GM12878 (cell line): Measurements from ENCODE around the gene GRM7. TPM values are rescaled to one million over a fixed set of nuclear protein-coding genes. Genes with fewer than 3 reads are reported as not detected.

Experiments
- ATAC-seq: fragments of 200-7000 bp; cut with Tn5 transposase; 3 replicates; pipeline ENCODE4 v1.9.1; 2020; ENCODE audit warnings: mild to moderate bottlenecking, moderate library complexity
- BruUV-seq: library from RNA; stranded (reverse); fragments of 400-500 nt; replicated peaks from 2 replicates; lab custom pipeline; 2021; lab: Mats Ljungman, UMichigan
- CTCF ChIA-PET: fragments of 300-600 bp; sonication (Branson Sonifier 250); formaldehyde crosslinking; extraction: SDS; loops from one replicate; lab custom pipeline; 2021; ENCODE audit warnings: inconsistent platforms; lab: Yijun Ruan, JAX
- POLR2A ChIA-PET: fragments of 350-600 bp; formaldehyde crosslinking; extraction: SDS; loops from one replicate; lab custom pipeline; 2021; ENCODE audit warnings: inconsistent platforms; lab: Charles Lee
- RAD21 ChIA-PET: fragments of 300-600 bp; sonication (Branson Sonifier 250); formaldehyde crosslinking; loops from one replicate; lab custom pipeline; 2023; ENCODE audit warnings: antibody characterized with exemption; ENCODE audit not compliant: unreplicated experiment; lab: Charles Lee
- SMC1A ChIA-PET: fragments of 300-600 bp; sonication (Branson Sonifier 250); formaldehyde crosslinking; loops from one replicate; lab custom pipeline; 2023; ENCODE audit not compliant: unreplicated experiment, uncharacterized antibody; lab: Charles Lee
- DNase-seq: peaks from one replicate; pipeline ENCODE4 v3.0.0-alpha.2; 2011; ENCODE audit warnings: low read depth, low spot score
- FAIRE-seq: peaks from 3 replicates; lab custom pipeline; 2011; peaks lifted over from hg19 to GRCh38; lab: Jason Lieb, UNC
- H2AFZ ChIP-seq: 2 replicates; pipeline ENCODE4 v1.6.0; 2011; ENCODE audit warnings: low read depth, low read length, control low read depth; ENCODE audit not compliant: control insufficient read depth
- H3K27ac ChIP-seq: 2 replicates; pipeline ENCODE4 v1.5.1; 2011; ENCODE audit warnings: control low read depth; ENCODE audit not compliant: control insufficient read depth, insufficient read depth
- H3K27me3 ChIP-seq, 2 experiments: replicated peaks in 1 of 2; 2 replicates each; pipeline versions ENCODE4 v1.6.0 to v1.6.1; 2011; ENCODE audit warnings: low read length in 1 of 2; ENCODE audit not compliant: control insufficient read depth in 2 of 2, insufficient read depth in 2 of 2
- H3K36me3 ChIP-seq, 2 experiments: 2 replicates each; pipeline ENCODE4 v1.5.1; 2011; ENCODE audit warnings: low read length in 1 of 2; ENCODE audit not compliant: control insufficient read depth in 2 of 2, insufficient read depth in 2 of 2
- H3K4me1 ChIP-seq: 2 replicates; pipeline ENCODE4 v1.6.1; 2011; ENCODE audit warnings: mild to moderate bottlenecking, low read length, moderate library complexity, mixed read lengths; ENCODE audit not compliant: control insufficient read depth, insufficient read depth
- H3K4me2 ChIP-seq: 2 replicates; pipeline ENCODE4 v1.6.0; 2011; ENCODE audit warnings: control low read depth; ENCODE audit not compliant: control insufficient read depth, insufficient read depth
- H3K4me3 ChIP-seq: fragments of 200-600 bp; sonication (generic); 2 replicates; pipeline ENCODE4 v1.5.1; 2016
- H3K79me2 ChIP-seq: 2 replicates; pipeline ENCODE4 v1.6.0; 2011; ENCODE audit warnings: low read length; ENCODE audit not compliant: control insufficient read depth, insufficient read depth
- H3K9ac ChIP-seq: 2 replicates; pipeline ENCODE4 v1.8.0; 2011; ENCODE audit warnings: low read length, control low read depth, mixed read lengths; ENCODE audit not compliant: control insufficient read depth, insufficient read depth
- H3K9me3 ChIP-seq: replicated peaks from 3 replicates; pipeline ENCODE4 v1.5.1; 2011; ENCODE audit warnings: mild to moderate bottlenecking, low read length; ENCODE audit not compliant: control insufficient read depth, insufficient read depth
- H4K20me1 ChIP-seq: 2 replicates; pipeline ENCODE4 v1.6.0; 2011; ENCODE audit not compliant: control insufficient read depth, insufficient read depth
- CBX5 ChIP-seq: sonication (generic); IDR thresholded peaks from 2 replicates; pipeline ENCODE4 v1.6.1; 2016; ENCODE audit warnings: low read depth, moderate library complexity, mild to moderate bottlenecking, inconsistent platforms
- CHD4 ChIP-seq: fragments of 200-600 bp; sonication (generic); IDR thresholded peaks from 2 replicates; pipeline ENCODE4 v1.6.1; 2016; ENCODE audit warnings: mild to moderate bottlenecking
- EGR1 ChIP-seq, 2 experiments: IDR thresholded peaks; 1 replicate in 1 of 2; 2 replicates in 1 of 2; pipeline ENCODE4 v1.6.1; 2011 to 2012; ENCODE audit warnings: low read depth in 2 of 2, low read length in 2 of 2, borderline replicate concordance in 1 of 2, mild to moderate bottlenecking in 1 of 2, moderate library complexity in 1 of 2
- IKZF1 ChIP-seq: fragments of 450-650 bp; conservative IDR thresholded peaks from 2 replicates; pipeline ENCODE4 v1.6.1; 2017; ENCODE audit warnings: antibody characterized with exemption, mild to moderate bottlenecking
- IRF4 ChIP-seq: IDR thresholded peaks from 2 replicates; pipeline ENCODE4 v1.6.1; 2011; ENCODE audit warnings: low read depth, low read length
- MYB ChIP-seq: fragments of 150-350 bp; IDR thresholded peaks from 2 replicates; pipeline ENCODE4 v1.6.1; 2014; ENCODE audit warnings: mild to moderate bottlenecking, low read depth, low read length, borderline replicate concordance
- RAD51 ChIP-seq: fragments of 450-650 bp; IDR thresholded peaks from 2 replicates; pipeline ENCODE4 v1.6.1; 2016; ENCODE audit warnings: moderate library complexity, mild to moderate bottlenecking, inconsistent platforms
- RELA ChIP-seq: fragments of 450-650 bp; IDR thresholded peaks from 2 replicates; pipeline ENCODE4 v1.8.0; 2014; ENCODE audit warnings: borderline replicate concordance; ENCODE audit not compliant: partially characterized antibody
- SIX5 ChIP-seq: IDR thresholded peaks from 2 replicates; pipeline ENCODE4 v1.6.1; 2011; ENCODE audit warnings: mild to moderate bottlenecking, low read depth, low read length, moderate library complexity; ENCODE audit not compliant: severe bottlenecking
- SMAD5 ChIP-seq: IDR thresholded peaks from 2 replicates; pipeline ENCODE4 v1.6.1; 2016; ENCODE audit warnings: antibody characterized with exemption, low read depth
- TARDBP ChIP-seq: IDR thresholded peaks from 2 replicates; pipeline ENCODE4 v1.6.1; 2016; ENCODE audit warnings: borderline replicate concordance
- ZNF622 ChIP-seq: fragments of 450-650 bp; IDR thresholded peaks from 2 replicates; pipeline ENCODE4 v1.6.1; 2017; ENCODE audit warnings: mild to moderate bottlenecking, inconsistent platforms
- ZZZ3 ChIP-seq: IDR thresholded peaks from 2 replicates; pipeline ENCODE4 v1.6.1; 2011; ENCODE audit warnings: low read depth; ENCODE audit not compliant: control insufficient read depth, insufficient read length
- in situ Hi-C: fragments of 300-500 bp; cut with MboI; formaldehyde crosslinking; loops from 9 replicates; pipeline ENCODE4 v1.14.3; 2018; ENCODE audit warnings: mixed read lengths
- intact Hi-C: fragments of 100-400 bp; cut with micrococcal nuclease; formaldehyde crosslinking; loops from one replicate; pipeline ENCODE4 v1.14.2; 2022; ENCODE audit not compliant: unreplicated experiment
- polyA plus RNA-seq, 11 experiments: library from polyadenylated mRNA; depleted of rRNA in 4 of 11; unstranded in 6 of 11; stranded (reverse) in 5 of 11; fragments of >200 nt; fragmentation: Nextera tagmentation in 4 of 11; fragmentation: Illumina TruSeq in 1 of 11; extraction: Ambion mirVana in 4 of 11; extraction: Trizol in 1 of 11; gene quantifications; 1 replicate in 1 of 11; 2 replicates in 10 of 11; pipeline versions ENCODE4 v1.2.1 to v1.2.3, GENCODE V29; 2011 to 2016; ENCODE audit warnings: inconsistent platforms in 2 of 11, missing spikeins in 2 of 11, low read depth in 1 of 11
- total RNA-seq, 4 experiments: library from RNA; depleted of rRNA in 3 of 4; stranded (reverse); fragments of >200 nt in 3 of 4; fragmentation: Illumina TruSeq in 1 of 4; extraction: Trizol in 1 of 4; gene quantifications; 2 replicates each; pipeline versions ENCODE4 v1.2.1 to v1.2.3, GENCODE V29; 2013 to 2021
- TF ChIP-seq, protein P1 (sequence below): IDR thresholded peaks from 2 replicates; pipeline ENCODE4 v1.6.1; 2012; ENCODE audit warnings: low read depth, low read length, improper control_type of control experiment
- TF ChIP-seq, protein P2 (sequence below): fragments of 450-650 bp; formaldehyde crosslinking; IDR thresholded peaks from 2 replicates; pipeline ENCODE4 v1.5.0; 2022; ENCODE audit warnings: mild to moderate bottlenecking, missing genetic modification characterization
- TF ChIP-seq, protein P3 (sequence below): fragments of 450-650 bp; IDR thresholded peaks from 2 replicates; pipeline ENCODE4 v1.6.1; 2017; ENCODE audit warnings: low read depth, mild to moderate bottlenecking, moderate library complexity

Gene GRM7
- total and polyA plus RNA-seq, 10 of the 15 experiments (the other 5 are each of a cell fraction or from before 2014, with no cell fraction given) = not detected

DNA sequence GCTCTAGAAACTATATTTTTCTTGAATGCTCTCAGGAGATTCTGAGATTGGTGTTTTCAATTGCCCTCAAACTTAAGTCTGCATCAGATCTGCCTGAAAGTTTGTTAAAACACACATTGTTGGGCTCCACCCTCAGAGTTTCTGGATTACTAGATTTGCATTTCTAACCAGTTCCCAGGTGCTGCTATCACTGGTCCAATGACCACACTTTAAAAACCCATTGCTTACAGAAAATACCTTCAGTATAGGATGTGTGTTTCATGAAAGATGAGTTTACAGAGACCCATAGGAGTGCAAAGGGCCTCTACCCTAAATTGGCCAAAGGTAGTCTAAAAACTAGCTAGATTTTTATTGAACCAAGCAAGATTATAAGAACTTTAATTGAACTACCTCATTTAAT, 17.8 kb downstream of the GRM7 start:
- Histone ChIP-seq H3K4me3 (no peak overlapping the region), H3K36me3 (no peaks in the 10 kb centered on the region), H3K27me3 (no peaks in the 10 kb centered on the region), H3K4me2 (no peak overlapping the region), H2AFZ (no peak overlapping the region), H3K9ac (no peak overlapping the region), H4K20me1 (no peaks in the 10 kb centered on the region), H3K27ac (no peak overlapping the region), H3K9me3 (no peaks in the 10 kb centered on the region), H3K4me1 (no peaks in the 10 kb centered on the region), H3K79me2 (no peaks in the 10 kb centered on the region)
- RAD21 ChIA-PET = no interaction called here
- SMC1A ChIA-PET = no interaction called here
- intact Hi-C loops (no loop called here), in situ Hi-C loops (no loop called here)
- TF ChIP-seq IKZF1 = no peak
- TF ChIP-seq CHD4 = no peak
- no peak for TF ChIP-seq ZZZ3
- TF ChIP-seq EGR1 (IDR thresholded peaks at IDR 0.05; ENCODE audit: borderline replicate concordance in 1 of 2, low read depth in 2 of 2, low read length in 2 of 2) = no peak
- TF ChIP-seq SMAD5 = no peak
- TF ChIP-seq, protein P1, sequence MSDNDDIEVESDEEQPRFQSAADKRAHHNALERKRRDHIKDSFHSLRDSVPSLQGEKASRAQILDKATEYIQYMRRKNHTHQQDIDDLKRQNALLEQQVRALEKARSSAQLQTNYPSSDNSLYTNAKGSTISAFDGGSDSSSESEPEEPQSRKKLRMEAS = no peak
- TF ChIP-seq MYB = no peak
- TF ChIP-seq, protein P2, sequence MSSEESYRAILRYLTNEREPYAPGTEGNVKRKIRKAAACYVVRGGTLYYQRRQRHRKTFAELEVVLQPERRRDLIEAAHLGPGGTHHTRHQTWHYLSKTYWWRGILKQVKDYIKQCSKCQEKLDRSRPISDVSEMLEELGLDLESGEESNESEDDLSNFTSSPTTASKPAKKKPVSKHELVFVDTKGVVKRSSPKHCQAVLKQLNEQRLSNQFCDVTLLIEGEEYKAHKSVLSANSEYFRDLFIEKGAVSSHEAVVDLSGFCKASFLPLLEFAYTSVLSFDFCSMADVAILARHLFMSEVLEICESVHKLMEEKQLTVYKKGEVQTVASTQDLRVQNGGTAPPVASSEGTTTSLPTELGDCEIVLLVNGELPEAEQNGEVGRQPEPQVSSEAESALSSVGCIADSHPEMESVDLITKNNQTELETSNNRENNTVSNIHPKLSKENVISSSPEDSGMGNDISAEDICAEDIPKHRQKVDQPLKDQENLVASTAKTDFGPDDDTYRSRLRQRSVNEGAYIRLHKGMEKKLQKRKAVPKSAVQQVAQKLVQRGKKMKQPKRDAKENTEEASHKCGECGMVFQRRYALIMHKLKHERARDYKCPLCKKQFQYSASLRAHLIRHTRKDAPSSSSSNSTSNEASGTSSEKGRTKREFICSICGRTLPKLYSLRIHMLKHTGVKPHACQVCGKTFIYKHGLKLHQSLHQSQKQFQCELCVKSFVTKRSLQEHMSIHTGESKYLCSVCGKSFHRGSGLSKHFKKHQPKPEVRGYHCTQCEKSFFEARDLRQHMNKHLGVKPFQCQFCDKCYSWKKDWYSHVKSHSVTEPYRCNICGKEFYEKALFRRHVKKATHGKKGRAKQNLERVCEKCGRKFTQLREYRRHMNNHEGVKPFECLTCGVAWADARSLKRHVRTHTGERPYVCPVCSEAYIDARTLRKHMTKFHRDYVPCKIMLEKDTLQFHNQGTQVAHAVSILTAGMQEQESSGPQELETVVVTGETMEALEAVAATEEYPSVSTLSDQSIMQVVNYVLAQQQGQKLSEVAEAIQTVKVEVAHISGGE (CRISPR knock-in tag) = no peak
- no peak for TF ChIP-seq CBX5
- TF ChIP-seq, protein P3, sequence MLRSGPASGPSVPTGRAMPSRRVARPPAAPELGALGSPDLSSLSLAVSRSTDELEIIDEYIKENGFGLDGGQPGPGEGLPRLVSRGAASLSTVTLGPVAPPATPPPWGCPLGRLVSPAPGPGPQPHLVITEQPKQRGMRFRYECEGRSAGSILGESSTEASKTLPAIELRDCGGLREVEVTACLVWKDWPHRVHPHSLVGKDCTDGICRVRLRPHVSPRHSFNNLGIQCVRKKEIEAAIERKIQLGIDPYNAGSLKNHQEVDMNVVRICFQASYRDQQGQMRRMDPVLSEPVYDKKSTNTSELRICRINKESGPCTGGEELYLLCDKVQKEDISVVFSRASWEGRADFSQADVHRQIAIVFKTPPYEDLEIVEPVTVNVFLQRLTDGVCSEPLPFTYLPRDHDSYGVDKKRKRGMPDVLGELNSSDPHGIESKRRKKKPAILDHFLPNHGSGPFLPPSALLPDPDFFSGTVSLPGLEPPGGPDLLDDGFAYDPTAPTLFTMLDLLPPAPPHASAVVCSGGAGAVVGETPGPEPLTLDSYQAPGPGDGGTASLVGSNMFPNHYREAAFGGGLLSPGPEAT = no peak
- no peak for TF ChIP-seq SIX5
- TF ChIP-seq TARDBP = no peak
- no peak for TF ChIP-seq ZNF622
- TF ChIP-seq RAD51 = no peak
- no peak for TF ChIP-seq RELA
- no peak for TF ChIP-seq IRF4
- CTCF ChIA-PET = no interaction called here
- POLR2A ChIA-PET = no interaction called here
- DNase-seq (no peak), ATAC-seq (no peak), FAIRE-seq (no peak)
- BruUV-seq = no TSS peak
